B cell (primary cell): ENCODE measurements around the gene PIP4K2A. TPM values are rescaled to one million over a fixed set of nuclear protein-coding genes. Genes with fewer than 3 reads are reported as not detected.

Experiments
- ATAC-seq: fragments of 200-7000 bp; cut with Tn5 transposase; one replicate; pipeline ENCODE4 v1.10.0; 2021; ENCODE audit warnings: low read depth, mild to moderate bottlenecking, moderate number of reproducible peaks, moderate library complexity
- CTCF ChIA-PET: fragments of 350-600 bp; sonication (Branson Sonifier 250); formaldehyde crosslinking; loops from one replicate; lab custom pipeline; 2021; ENCODE audit warnings: antibody characterized with exemption, inconsistent platforms; lab: Charles Lee
- POLR2A ChIA-PET: fragments of 350-600 bp; sonication (Branson Sonifier 250); formaldehyde crosslinking; loops from one replicate; lab custom pipeline; 2021; ENCODE audit warnings: antibody characterized with exemption; lab: Charles Lee
- DNase-seq: peaks from one replicate; pipeline ENCODE4 v3.0.0; 2013
- H2AFZ ChIP-seq: 2 replicates; pipeline ENCODE4 v1.6.1; 2012; ENCODE audit warnings: mild to moderate bottlenecking, low read depth, low read length; ENCODE audit not compliant: insufficient read depth, poor library complexity, severe bottlenecking
- H3K27ac ChIP-seq, 2 donors: 1 replicate in 1 of 2; 2 replicates in 1 of 2; pipeline ENCODE4 v1.5.1; 2012 to 2013; ENCODE audit warnings: low read length in 2 of 2, mild to moderate bottlenecking in 2 of 2, moderate library complexity in 1 of 2
- H3K27me3 ChIP-seq, 4 experiments: fragments of 200-600 bp in 1 of 4; sonication (generic) in 1 of 4; replicated peaks in 1 of 4; 1 replicate in 2 of 4; 2 replicates in 2 of 4; pipeline versions ENCODE4 v1.6.1 to v1.7.0; 2013 to 2016; ENCODE audit warnings: low read length in 3 of 4, mild to moderate bottlenecking in 2 of 4, mixed read lengths in 1 of 4, moderate library complexity in 1 of 4; ENCODE audit not compliant: insufficient read depth in 4 of 4, control insufficient read depth in 3 of 4; ENCODE audit errors: control extremely low read depth in 1 of 4
- H3K36me3 ChIP-seq, 2 experiments: replicated peaks in 1 of 2; 1 replicate in 1 of 2; 2 replicates in 1 of 2; pipeline versions ENCODE4 v1.6.1 to v1.7.1; 2013; ENCODE audit warnings: low read length in 1 of 2; ENCODE audit not compliant: insufficient read depth in 2 of 2, control insufficient read depth in 1 of 2; ENCODE audit errors: control extremely low read depth in 1 of 2, extremely low read depth in 1 of 2
- H3K4me1 ChIP-seq, 2 donors: fragments of 200-600 bp in 1 of 2; sonication (generic) in 1 of 2; 1 replicate in 1 of 2; 2 replicates in 1 of 2; pipeline versions ENCODE4 v1.5.1 to v1.6.1; 2013 to 2017; ENCODE audit warnings: low read length in 2 of 2; ENCODE audit not compliant: control insufficient read depth in 2 of 2, insufficient read depth in 2 of 2
- H3K4me2 ChIP-seq: replicated peaks from 2 replicates; pipeline ENCODE3; 2012; ENCODE audit warnings: mild to moderate bottlenecking, low read depth, low read length; ENCODE audit not compliant: poor library complexity, severe bottlenecking
- H3K4me3 ChIP-seq, 5 experiments: fragments of 200-600 bp in 1 of 5; sonication (generic) in 1 of 5; 1 replicate in 3 of 5; 2 replicates in 2 of 5; pipeline versions ENCODE4 v1.5.1 to v1.7.0; 2011 to 2016; ENCODE audit warnings: low read length in 4 of 5, mild to moderate bottlenecking in 4 of 5, low read depth in 2 of 5, control low read depth in 1 of 5, moderate library complexity in 1 of 5; ENCODE audit not compliant: insufficient read depth in 1 of 5; ENCODE audit errors: control extremely low read depth in 1 of 5, extremely low read depth in 1 of 5
- H3K79me2 ChIP-seq: fragments of 200-600 bp; sonication (generic); one replicate; pipeline ENCODE4 v1.6.0; 2016; ENCODE audit warnings: low read length; ENCODE audit not compliant: control insufficient read depth, insufficient read depth
- H3K9ac ChIP-seq: fragments of 200-600 bp; sonication (generic); 2 replicates; pipeline ENCODE4 v1.6.1; 2017; ENCODE audit warnings: mild to moderate bottlenecking, low read length, moderate library complexity
- H3K9me3 ChIP-seq, 3 donors: one replicate each; pipeline versions ENCODE4 v1.6.1 to v1.7.1; 2013; ENCODE audit warnings: low read length in 2 of 3; ENCODE audit not compliant: control insufficient read depth in 2 of 3, insufficient read depth in 1 of 3; ENCODE audit errors: control extremely low read depth in 1 of 3
- H4K20me1 ChIP-seq: 2 replicates; pipeline ENCODE4 v1.6.0; 2012; ENCODE audit warnings: mild to moderate bottlenecking, low read length; ENCODE audit not compliant: insufficient read depth, control insufficient read depth, poor library complexity, severe bottlenecking
- H3K27ac Mint-ChIP-seq: one replicate; pipeline ENCODE4 v1.8.0; 2021; ENCODE audit warnings: mixed read lengths
- H3K27me3 Mint-ChIP-seq: one replicate; pipeline ENCODE4 v1.8.0; 2021; ENCODE audit warnings: mixed read lengths
- H3K4me1 Mint-ChIP-seq: one replicate; pipeline ENCODE4 v1.8.0; 2021; ENCODE audit warnings: mixed read lengths
- H3K4me3 Mint-ChIP-seq: one replicate; pipeline ENCODE4 v1.8.0; 2021; ENCODE audit warnings: mixed read lengths
- H3K9me3 Mint-ChIP-seq: one replicate; pipeline ENCODE4 v1.8.0; 2022; ENCODE audit warnings: mixed read lengths; ENCODE audit not compliant: insufficient read depth
- CTCF ChIP-seq: fragments of 200-600 bp; IDR thresholded peaks from one replicate; pipeline ENCODE4 v1.8.0; 2022; ENCODE audit warnings: antibody characterized with exemption, mild to moderate bottlenecking
- EZH2 ChIP-seq: IDR thresholded peaks from 2 replicates; pipeline ENCODE4 v1.6.1; 2012; ENCODE audit warnings: borderline replicate concordance, low read depth, mild to moderate bottlenecking, moderate library complexity, low read length; ENCODE audit not compliant: insufficient read depth, poor library complexity, severe bottlenecking
- WGBS: methylation state at CpG from one replicate; pipeline ENCODE4 v1.1.5; 2013; ENCODE audit warnings: missing lambda C conversion rate; ENCODE audit not compliant: insufficient coverage; 5-methylcytosine and 5-hydroxymethylcytosine counted together
- intact Hi-C: fragments of 100-400 bp; cut with micrococcal nuclease; formaldehyde crosslinking; loops from one replicate; pipeline ENCODE4 v1.10.0; 2022
- polyA plus RNA-seq: library from polyadenylated mRNA; depleted of rRNA; stranded (reverse); fragments of >200 nt; gene quantifications from 2 replicates; pipeline ENCODE4 v1.2.3, GENCODE V29; 2012
- total RNA-seq, 2 donors: library from RNA; stranded (reverse); fragments of 120-200 nt in 1 of 2; gene quantifications; 1 replicate in 1 of 2; 2 replicates in 1 of 2; pipeline versions ENCODE4 v1.2.3 to v1.2.4, GENCODE V29; 2013 to 2022

Gene PIP4K2A
- total and polyA plus RNA-seq, 2 donors (not counting 1 experiment from before 2014, with no cell fraction given): 21.8 to 103 TPM

- H3K27ac ChIP-seq: no peak overlapping the region
Measured at GRCh38 chr10:22679608-22680007, 34.8 kb downstream of the PIP4K2A start.

More at GRCh38 chr10:22679608-22680007, 34.8 kb downstream of the PIP4K2A start:
- no peak overlapping the region for H3K4me3 ChIP-seq
- H3K9me3 Mint-ChIP-seq: no peaks in the 10 kb centered on the region
- ChIA-PET CTCF (interaction anchor here (0.8 kb wide), 1 partner anchor 106 kb away, joined by 3 read pairs; no protein-coding TSS in a partner anchor), POLR2A (no interaction called here)
- H2AFZ ChIP-seq: no peak overlapping the region
- TF ChIP-seq CTCF (no peak), EZH2 (no peak)
- no peak overlapping the region for H3K9ac ChIP-seq
- peaks cover 81% of the 10 kb centered on the region for H3K4me1 Mint-ChIP-seq
- WGBS: no CpG with 5 or more reads among the region's 1 CpG
- DNase-seq (no peak), ATAC-seq (no peak)
- H3K79me2 ChIP-seq: peaks cover 98% of the 10 kb centered on the region
- peaks cover 65% of the 10 kb centered on the region for H4K20me1 ChIP-seq
- peaks cover 35 to 46% of the 10 kb centered on the region in 2 donors for H3K4me1 ChIP-seq
- peaks cover 0 to 1% (median 0%) of the 10 kb centered on the region in 3 donors for H3K9me3 ChIP-seq
- intact Hi-C loops: no loop called here
- no peaks in the 10 kb centered on the region for H3K27me3 ChIP-seq
- no peak overlapping the region for H3K4me2 ChIP-seq
- peaks cover 3 to 5% of the 10 kb centered on the region in 2 experiments for H3K36me3 ChIP-seq
- no peaks in the 10 kb centered on the region for H3K27me3 Mint-ChIP-seq
- H3K27ac Mint-ChIP-seq: peak overlapping the region; percentile 32
- H3K4me3 Mint-ChIP-seq: no peak overlapping the region
